Caco-2 (cell line): ENCODE data around the gene ZNF394. TPM values are rescaled to one million over a fixed set of nuclear protein-coding genes. Genes with fewer than 3 reads are reported as not detected.

ENCODE experiments used
- BruUV-seq: library from RNA; stranded (reverse); fragments of 400-500 nt; replicated peaks from 2 replicates; lab custom pipeline; 2021; lab: Mats Ljungman, UMichigan
- CTCF ChIA-PET: fragments of 300-600 bp; sonication (Branson Sonifier 250); formaldehyde crosslinking; loops from one replicate; lab custom pipeline; 2022; ENCODE audit warnings: antibody characterized with exemption; lab: Charles Lee
- POLR2A ChIA-PET: fragments of 300-600 bp; sonication (Branson Sonifier 250); formaldehyde crosslinking; loops from one replicate; lab custom pipeline; 2022; ENCODE audit warnings: antibody characterized with exemption; lab: Charles Lee
- DNase-seq, 2 experiments: peaks; one replicate each; pipeline versions ENCODE4 v3.0.0 to v3.0.0-alpha.2; 2020 to 2022
- H3K27me3 ChIP-seq: replicated peaks from 2 replicates; pipeline ENCODE4 v1.6.0; 2011; ENCODE audit warnings: low read length; ENCODE audit not compliant: control insufficient read depth, insufficient read depth
- H3K36me3 ChIP-seq: 2 replicates; pipeline ENCODE4 v1.5.1; 2011; ENCODE audit warnings: low read length; ENCODE audit not compliant: control insufficient read depth, insufficient read depth
- H3K4me1 ChIP-seq: fragments of 250-450 bp; sonication (Bioruptor Pico); 2 replicates; pipeline ENCODE4 v1.5.1; 2020; ENCODE audit warnings: mild to moderate bottlenecking
- H3K4me3 ChIP-seq: 2 replicates; pipeline ENCODE4 v1.5.1; 2011; ENCODE audit warnings: low read depth, mild to moderate bottlenecking, control low read depth, low read length
- H3K9me3 ChIP-seq: fragments of 250-450 bp; sonication (Bioruptor Pico); 2 replicates; pipeline ENCODE4 v1.5.1; 2020; ENCODE audit warnings: mild to moderate bottlenecking, moderate library complexity
- H3K27ac Mint-ChIP-seq: one replicate; pipeline ENCODE4 v1.8.0; 2022; ENCODE audit warnings: mixed read lengths; ENCODE audit not compliant: unreplicated experiment
- H3K27me3 Mint-ChIP-seq: one replicate; pipeline ENCODE4 v1.8.0; 2022; ENCODE audit warnings: mixed read lengths; ENCODE audit not compliant: insufficient read depth, unreplicated experiment
- H3K36me3 Mint-ChIP-seq: one replicate; pipeline ENCODE4 v1.8.0; 2022; ENCODE audit warnings: mild to moderate bottlenecking, mixed read lengths; ENCODE audit not compliant: insufficient read depth, unreplicated experiment
- H3K4me1 Mint-ChIP-seq: one replicate; pipeline ENCODE4 v1.8.0; 2022; ENCODE audit warnings: low read depth, mixed read lengths; ENCODE audit not compliant: unreplicated experiment
- H3K4me3 Mint-ChIP-seq: one replicate; pipeline ENCODE4 v1.8.0; 2022; ENCODE audit warnings: mild to moderate bottlenecking, moderate library complexity, mixed read lengths; ENCODE audit not compliant: unreplicated experiment
- H3K9me3 Mint-ChIP-seq: one replicate; pipeline ENCODE4 v1.8.0; 2022; ENCODE audit warnings: mixed read lengths; ENCODE audit not compliant: unreplicated experiment
- intact Hi-C: fragments of 100-400 bp; cut with micrococcal nuclease; formaldehyde crosslinking; loops from one replicate; pipeline ENCODE4 v1.10.0; 2022; ENCODE audit not compliant: unreplicated experiment
- total RNA-seq: library from RNA; stranded (reverse); gene quantifications from 2 replicates; pipeline ENCODE4 v1.2.3, GENCODE V29; 2022
- TF ChIP-seq, protein P1 (sequence below), 2 experiments: fragments of 200-600 bp in 1 of 2; IDR thresholded peaks; 1 replicate in 1 of 2; 2 replicates in 1 of 2; pipeline versions ENCODE4 v1.5.1 to v1.8.0; 2011 to 2022; ENCODE audit warnings: antibody characterized with exemption in 1 of 2, control low read depth in 1 of 2, inconsistent platforms in 1 of 2, low read depth in 1 of 2, low read length in 1 of 2, mild to moderate bottlenecking in 1 of 2, moderate library complexity in 1 of 2; ENCODE audit not compliant: insufficient read depth in 1 of 2, severe bottlenecking in 1 of 2, unreplicated experiment in 1 of 2

Gene ZNF394
- total RNA-seq, 1 experiment from 2014 or later: 31.8 TPM

DNA sequence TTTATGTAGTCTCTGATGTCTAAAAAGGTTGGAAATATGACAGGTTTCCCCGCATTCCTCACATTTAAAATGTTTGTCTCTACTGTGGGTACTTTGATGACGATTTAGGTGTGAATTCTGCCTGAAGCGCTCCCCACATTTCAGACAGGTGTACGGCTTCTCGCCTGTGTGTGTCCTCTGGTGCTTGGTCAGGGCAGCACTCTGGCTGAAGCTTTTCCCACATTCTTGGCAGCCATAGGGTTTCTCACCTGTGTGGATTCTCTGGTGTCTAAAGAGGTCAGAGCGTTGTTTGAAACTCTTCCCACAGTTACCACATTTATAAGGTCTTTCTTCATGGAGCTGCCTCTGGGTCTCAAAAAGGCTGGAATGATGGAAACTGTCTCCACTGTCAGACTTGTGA lies 6.3 kb downstream of the ZNF394 start:
- ChIA-PET CTCF (no interaction called here), POLR2A (interaction anchor here (0.6 kb wide), 1 partner anchor 8 kb away, joined by 3 read pairs; no protein-coding TSS in a partner anchor)
- Mint-ChIP-seq H3K9me3 (peaks cover 10% of the 10 kb centered on the region), H3K4me3 (no peak overlapping the region), H3K36me3 (peaks cover 71% of the 10 kb centered on the region), H3K27ac (no peak overlapping the region), H3K27me3 (no peaks in the 10 kb centered on the region), H3K4me1 (peaks cover 11% of the 10 kb centered on the region)
- no TSS peak for BruUV-seq
- TF ChIP-seq, protein P1, sequence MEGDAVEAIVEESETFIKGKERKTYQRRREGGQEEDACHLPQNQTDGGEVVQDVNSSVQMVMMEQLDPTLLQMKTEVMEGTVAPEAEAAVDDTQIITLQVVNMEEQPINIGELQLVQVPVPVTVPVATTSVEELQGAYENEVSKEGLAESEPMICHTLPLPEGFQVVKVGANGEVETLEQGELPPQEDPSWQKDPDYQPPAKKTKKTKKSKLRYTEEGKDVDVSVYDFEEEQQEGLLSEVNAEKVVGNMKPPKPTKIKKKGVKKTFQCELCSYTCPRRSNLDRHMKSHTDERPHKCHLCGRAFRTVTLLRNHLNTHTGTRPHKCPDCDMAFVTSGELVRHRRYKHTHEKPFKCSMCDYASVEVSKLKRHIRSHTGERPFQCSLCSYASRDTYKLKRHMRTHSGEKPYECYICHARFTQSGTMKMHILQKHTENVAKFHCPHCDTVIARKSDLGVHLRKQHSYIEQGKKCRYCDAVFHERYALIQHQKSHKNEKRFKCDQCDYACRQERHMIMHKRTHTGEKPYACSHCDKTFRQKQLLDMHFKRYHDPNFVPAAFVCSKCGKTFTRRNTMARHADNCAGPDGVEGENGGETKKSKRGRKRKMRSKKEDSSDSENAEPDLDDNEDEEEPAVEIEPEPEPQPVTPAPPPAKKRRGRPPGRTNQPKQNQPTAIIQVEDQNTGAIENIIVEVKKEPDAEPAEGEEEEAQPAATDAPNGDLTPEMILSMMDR (IDR thresholded peaks at IDR 0.05; ENCODE audit: insufficient read depth in 1 of 2, low read depth in 1 of 2, low read length in 1 of 2, severe bottlenecking in 1 of 2, unreplicated experiment in 1 of 2): no peak
- peaks cover 20% of the 10 kb centered on the region for H3K9me3 ChIP-seq
- intact Hi-C loops: no loop called here
- no peak overlapping the region for H3K4me3 ChIP-seq
- peaks cover 14% of the 10 kb centered on the region for H3K36me3 ChIP-seq
- DNase-seq: no peak
- no peaks in the 10 kb centered on the region for H3K4me1 ChIP-seq
- no peaks in the 10 kb centered on the region for H3K27me3 ChIP-seq

DNA sequence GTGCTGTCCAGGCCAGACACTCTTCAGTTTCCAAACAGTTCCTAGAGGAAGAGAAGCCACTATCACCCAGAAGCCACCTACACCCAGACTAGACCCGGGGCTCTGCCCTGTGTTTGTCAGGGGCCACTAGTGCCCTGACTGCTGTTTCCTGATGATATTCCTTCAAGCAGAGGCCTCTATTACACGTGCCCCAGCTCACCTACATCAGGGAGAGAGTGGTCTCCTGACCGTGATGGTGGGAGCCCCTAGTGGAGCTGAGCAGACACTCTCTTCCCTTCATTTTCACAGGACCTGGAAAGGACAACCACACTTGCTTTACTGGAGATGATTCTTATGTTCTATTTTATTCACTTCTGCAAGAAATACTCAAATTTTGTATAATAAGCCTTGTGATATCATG lies 9.2 kb downstream of the ZNF394 start:
- no peaks in the 10 kb centered on the region for H3K4me1 ChIP-seq
- H3K9me3 ChIP-seq: peaks cover 20% of the 10 kb centered on the region
- Mint-ChIP-seq H3K36me3 (peaks cover 79% of the 10 kb centered on the region), H3K9me3 (peaks cover 10% of the 10 kb centered on the region), H3K4me3 (no peak overlapping the region), H3K27ac (no peak overlapping the region), H3K27me3 (no peaks in the 10 kb centered on the region), H3K4me1 (no peaks in the 10 kb centered on the region)
- ChIA-PET POLR2A (no interaction called here), CTCF (interaction anchor here (1.1 kb wide), 1 partner anchor 14 kb away, joined by 3 read pairs; the partner anchor contains the start of gene ZKSCAN5)
- no peak overlapping the region for H3K4me3 ChIP-seq
- no TSS peak for BruUV-seq
- peaks cover 12% of the 10 kb centered on the region for H3K36me3 ChIP-seq
- no peak for DNase-seq
- H3K27me3 ChIP-seq: no peaks in the 10 kb centered on the region
- intact Hi-C loops: no loop called here
- TF ChIP-seq, protein P1 (IDR thresholded peaks at IDR 0.05; ENCODE audit: insufficient read depth in 1 of 2, low read depth in 1 of 2, low read length in 1 of 2, severe bottlenecking in 1 of 2, unreplicated experiment in 1 of 2): peak; percentile 6 to 13

DNA sequence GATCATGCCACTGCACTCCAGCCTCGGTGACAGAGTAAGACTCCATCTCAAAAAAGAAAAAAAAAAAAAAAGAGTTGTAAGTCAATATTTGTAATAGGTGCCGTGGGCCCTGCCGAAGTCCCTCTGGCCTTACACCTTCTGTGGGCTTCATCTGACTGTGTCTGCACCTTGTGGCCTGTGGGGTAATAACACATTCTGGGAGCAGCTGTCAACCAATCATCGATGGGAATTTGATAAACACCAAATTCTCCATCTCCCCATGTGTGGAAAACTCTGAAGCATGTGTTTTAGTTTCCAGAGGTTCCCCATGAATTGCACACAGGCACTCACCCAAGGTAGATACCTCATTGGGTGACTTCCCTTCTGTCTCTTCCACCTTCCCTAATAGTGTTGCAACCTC lies 10.8 kb downstream of the ZNF394 start:
- H3K9me3 ChIP-seq: peaks cover 8% of the 10 kb centered on the region
- CTCF ChIA-PET: interaction anchor here (0.8 kb wide), 1 partner anchor 24 kb away, joined by 4 read pairs; the partner anchor contains the start of gene ATP5MF
- H3K4me3 ChIP-seq: no peak overlapping the region
- H3K36me3 ChIP-seq: peaks cover 9% of the 10 kb centered on the region
- peak; percentile 61 to 63 for DNase-seq
- H3K27me3 Mint-ChIP-seq: no peaks in the 10 kb centered on the region
- H3K27me3 ChIP-seq: no peaks in the 10 kb centered on the region
- H3K4me3 Mint-ChIP-seq: no peak overlapping the region
- no TSS peak for BruUV-seq
- H3K27ac Mint-ChIP-seq: no peak overlapping the region
- intact Hi-C loops: no loop called here
- H3K4me1 Mint-ChIP-seq: no peaks in the 10 kb centered on the region
- peaks cover 71% of the 10 kb centered on the region for H3K36me3 Mint-ChIP-seq
- POLR2A ChIA-PET: no interaction called here
- H3K9me3 Mint-ChIP-seq: peaks cover 10% of the 10 kb centered on the region
- TF ChIP-seq, protein P1 (IDR thresholded peaks at IDR 0.05; ENCODE audit: insufficient read depth in 1 of 2, low read depth in 1 of 2, low read length in 1 of 2, severe bottlenecking in 1 of 2, unreplicated experiment in 1 of 2): peak in 1 of 2 experiments; percentile 33
- no peaks in the 10 kb centered on the region for H3K4me1 ChIP-seq
